BJ (cell line): ENCODE results near the gene DRC3. TPM values are rescaled to one million over a fixed set of nuclear protein-coding genes. Genes with fewer than 3 reads are reported as not detected.
"Not testable (repeated sequence)": the region's sequence is repeated elsewhere in the genome, so short reads cannot be mapped to it uniquely, and the experiment has no call there.

Experiments used
- CTCF ChIA-PET: fragments of 350-600 bp; formaldehyde crosslinking; extraction: SDS; loops from one replicate; lab custom pipeline; 2021; ENCODE audit warnings: antibody characterized with exemption, inconsistent platforms; lab: Yijun Ruan, JAX
- POLR2A ChIA-PET: fragments of 300-600 bp; sonication (Branson Sonifier 250); formaldehyde crosslinking; extraction: SDS; loops from one replicate; lab custom pipeline; 2021; ENCODE audit warnings: antibody characterized with exemption; lab: Charles Lee
- DNase-seq: peaks from one replicate; pipeline ENCODE4 v3.0.0-alpha.2; 2011; ENCODE audit warnings: low read depth
- H3K27me3 ChIP-seq: 2 replicates; pipeline ENCODE4 v1.6.0; 2011; ENCODE audit warnings: low read length; ENCODE audit not compliant: control insufficient read depth, insufficient read depth
- H3K36me3 ChIP-seq: 2 replicates; pipeline ENCODE4 v1.5.1; 2011; ENCODE audit warnings: low read length; ENCODE audit not compliant: control insufficient read depth, insufficient read depth
- H3K4me3 ChIP-seq: 2 replicates; pipeline ENCODE4 v1.5.1; 2011; ENCODE audit warnings: low read depth, mild to moderate bottlenecking, control low read depth, low read length
- polyA plus RNA-seq: library from polyadenylated mRNA; depleted of rRNA; stranded (reverse); fragments of >200 nt; gene quantifications from 2 replicates; pipeline ENCODE4 v1.2.3, GENCODE V29; 2011
- TF ChIP-seq, protein P1 (sequence below): IDR thresholded peaks from 2 replicates; pipeline ENCODE4 v1.5.1; 2011; ENCODE audit warnings: low read depth, mild to moderate bottlenecking, control low read depth, inconsistent platforms, low read length, moderate library complexity; ENCODE audit not compliant: insufficient read depth

The DRC3 gene
- polyA plus RNA-seq, 1 experiment: 1.2 TPM

DNA sequence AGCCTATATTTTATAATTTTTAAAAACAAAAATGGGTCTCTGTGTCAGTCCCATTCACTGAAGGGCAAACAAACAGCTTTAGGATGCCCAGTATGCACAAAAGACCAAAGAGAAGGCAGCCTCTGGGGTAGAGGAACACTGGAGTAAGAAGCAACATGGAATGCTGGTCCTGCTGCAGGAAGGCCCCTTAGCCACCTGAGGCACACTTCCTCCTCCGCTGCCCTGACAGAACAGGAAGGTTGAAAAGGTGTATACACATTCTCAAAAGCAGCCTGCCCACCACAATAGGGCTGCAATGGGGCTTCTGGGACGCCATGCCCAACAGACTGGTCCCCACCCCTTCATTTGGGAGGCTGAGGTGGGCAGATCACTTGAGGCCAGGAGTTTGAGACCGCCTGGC is 20.0 kb upstream of the DRC3 start:
- POLR2A ChIA-PET: no interaction called here
- H3K27me3 ChIP-seq: no peaks in the 10 kb centered on the region
- no peak overlapping the region for H3K4me3 ChIP-seq
- TF ChIP-seq, protein P1, sequence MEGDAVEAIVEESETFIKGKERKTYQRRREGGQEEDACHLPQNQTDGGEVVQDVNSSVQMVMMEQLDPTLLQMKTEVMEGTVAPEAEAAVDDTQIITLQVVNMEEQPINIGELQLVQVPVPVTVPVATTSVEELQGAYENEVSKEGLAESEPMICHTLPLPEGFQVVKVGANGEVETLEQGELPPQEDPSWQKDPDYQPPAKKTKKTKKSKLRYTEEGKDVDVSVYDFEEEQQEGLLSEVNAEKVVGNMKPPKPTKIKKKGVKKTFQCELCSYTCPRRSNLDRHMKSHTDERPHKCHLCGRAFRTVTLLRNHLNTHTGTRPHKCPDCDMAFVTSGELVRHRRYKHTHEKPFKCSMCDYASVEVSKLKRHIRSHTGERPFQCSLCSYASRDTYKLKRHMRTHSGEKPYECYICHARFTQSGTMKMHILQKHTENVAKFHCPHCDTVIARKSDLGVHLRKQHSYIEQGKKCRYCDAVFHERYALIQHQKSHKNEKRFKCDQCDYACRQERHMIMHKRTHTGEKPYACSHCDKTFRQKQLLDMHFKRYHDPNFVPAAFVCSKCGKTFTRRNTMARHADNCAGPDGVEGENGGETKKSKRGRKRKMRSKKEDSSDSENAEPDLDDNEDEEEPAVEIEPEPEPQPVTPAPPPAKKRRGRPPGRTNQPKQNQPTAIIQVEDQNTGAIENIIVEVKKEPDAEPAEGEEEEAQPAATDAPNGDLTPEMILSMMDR: no peak
- CTCF ChIA-PET: interaction anchor here (0.7 kb wide), 1 partner anchor 1589 kb away, joined by 3 read pairs; no protein-coding TSS in a partner anchor
- H3K36me3 ChIP-seq: peaks cover 3% of the 10 kb centered on the region
- DNase-seq: no peak

DNA sequence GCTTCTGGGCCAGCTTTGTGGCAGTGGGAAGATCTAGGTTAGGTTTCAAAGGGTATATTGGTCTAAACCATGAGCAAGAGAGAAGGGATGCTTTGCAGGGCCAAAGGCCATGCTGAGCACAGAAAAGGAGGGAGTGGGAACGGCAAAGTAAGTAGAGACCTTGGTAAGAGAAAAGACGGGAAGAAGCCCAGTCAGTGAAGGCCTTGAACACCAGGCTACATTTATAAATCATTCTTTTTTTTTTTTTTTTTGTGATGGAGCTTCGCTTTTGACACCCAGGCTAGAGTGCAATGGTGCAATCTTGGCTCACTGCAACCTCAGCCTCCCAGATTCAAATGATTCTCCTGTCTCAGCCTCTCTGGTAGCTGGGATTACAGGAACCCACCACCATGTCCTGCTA is 18.6 kb upstream of the DRC3 start:
- TF ChIP-seq, protein P1: no peak
- ChIA-PET CTCF (no interaction called here), POLR2A (no interaction called here)
- DNase-seq: no peak
- Histone ChIP-seq H3K36me3 (peaks cover 3% of the 10 kb centered on the region), H3K4me3 (no peak overlapping the region), H3K27me3 (no peaks in the 10 kb centered on the region)

DNA sequence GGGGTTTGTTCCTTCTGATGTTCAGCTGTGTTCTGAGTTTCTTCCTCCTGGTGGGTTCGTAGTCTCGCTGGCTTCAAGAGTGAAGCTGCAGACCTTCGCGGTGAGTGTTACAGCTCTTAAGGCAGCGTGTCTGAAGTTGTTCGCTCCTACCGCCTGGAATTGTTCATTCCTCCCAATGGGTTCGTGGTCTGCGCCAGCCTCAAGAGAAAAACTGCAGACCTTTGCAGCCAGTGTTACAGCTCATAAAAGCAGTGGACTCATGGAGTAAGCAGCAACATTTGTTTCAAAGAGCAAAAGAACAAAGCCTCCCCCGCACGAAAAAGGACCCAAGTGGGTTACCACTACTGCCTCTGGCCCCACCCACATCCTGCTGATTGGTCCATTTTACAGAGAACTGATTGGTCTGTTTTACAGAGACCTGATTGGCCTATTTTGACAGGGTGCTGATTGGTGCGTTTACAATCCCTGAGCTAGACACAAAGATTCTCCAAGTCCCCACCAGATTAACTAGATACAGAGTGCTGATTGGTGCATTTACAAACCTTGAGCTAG is 16.8 kb upstream of the DRC3 start:
- H3K27me3 ChIP-seq, DNase-seq, POLR2A ChIA-PET, H3K4me3 ChIP-seq, H3K36me3 ChIP-seq: not testable (repeated sequence)
- CTCF ChIA-PET: interaction anchor here (1.2 to 1.4 kb wide), 3 partner anchors 13 to 65 kb away, joined by 3 to 4 read pairs (median 4); partner anchors contain the start of genes DRC3 and TOM1L2

DNA sequence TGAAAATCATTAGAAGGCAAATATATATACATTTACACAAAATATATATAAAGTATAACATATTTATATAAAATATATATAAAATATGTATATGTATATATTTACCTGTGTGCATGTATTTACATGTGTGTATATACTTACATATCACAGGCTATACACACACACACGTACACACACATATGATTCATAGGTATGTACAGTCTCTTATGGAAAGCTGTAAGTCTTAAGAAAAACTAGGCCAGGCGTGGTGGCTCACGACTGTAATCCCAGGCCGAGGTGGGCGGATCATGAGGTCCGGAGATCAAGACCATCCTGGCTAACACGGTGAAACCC is 15.1 kb upstream of the DRC3 start:
- ChIA-PET CTCF (interaction anchor here (1.0 to 1.4 kb wide), 5 partner anchors 12 to 67 kb away, joined by 3 to 6 read pairs (median 3); no protein-coding TSS in a partner anchor), POLR2A (interaction anchor here (0.6 kb wide), 1 partner anchor 156 kb away, joined by 6 read pairs; no protein-coding TSS in a partner anchor)

DNA sequence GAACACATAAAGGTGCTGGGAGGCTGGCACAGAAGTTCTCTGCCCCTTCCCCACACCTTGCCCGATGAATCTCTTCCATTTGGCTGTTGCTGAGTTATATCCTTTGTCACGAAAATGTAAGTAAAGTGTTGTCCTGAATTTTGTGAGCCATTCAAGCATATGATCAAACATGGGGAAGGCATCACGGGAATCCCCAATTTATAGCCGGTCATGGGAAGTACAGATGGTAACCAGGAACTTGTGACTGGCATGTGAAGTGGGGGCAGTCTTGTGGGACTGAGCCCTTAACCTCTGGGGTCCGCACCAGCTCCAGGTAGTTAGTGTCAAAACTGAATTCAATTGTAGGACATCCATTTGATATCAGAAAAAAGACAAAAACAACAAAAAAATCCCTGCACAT is 13.7 kb upstream of the DRC3 start:
- DNase-seq: no peak
- TF ChIP-seq, protein P1: no peak
- POLR2A ChIA-PET: no interaction called here
- Histone ChIP-seq H3K27me3 (no peaks in the 10 kb centered on the region), H3K4me3 (no peak overlapping the region), H3K36me3 (peaks cover 1% of the 10 kb centered on the region; the same call in 1 of the 2 replicates)
- CTCF ChIA-PET: interaction anchor here (0.8 kb wide), 2 partner anchors 9 to 40 kb away, joined by 3 read pairs; no protein-coding TSS in a partner anchor

More for the DNA sequence above, 15.1 kb upstream of the DRC3 start:
- Histone ChIP-seq H3K27me3 (no peaks in the 10 kb centered on the region), H3K36me3 (peaks cover 3% of the 10 kb centered on the region), H3K4me3 (no peak overlapping the region)
- TF ChIP-seq, protein P1: no peak
- no peak for DNase-seq
